ENCODE data around the gene KCTD19. TPM values are rescaled to one million over a fixed set of nuclear protein-coding genes. Genes with fewer than 3 reads are reported as not detected.

The KCTD19 gene
- total RNA-seq, 1 donor, result not detected

DNA sequence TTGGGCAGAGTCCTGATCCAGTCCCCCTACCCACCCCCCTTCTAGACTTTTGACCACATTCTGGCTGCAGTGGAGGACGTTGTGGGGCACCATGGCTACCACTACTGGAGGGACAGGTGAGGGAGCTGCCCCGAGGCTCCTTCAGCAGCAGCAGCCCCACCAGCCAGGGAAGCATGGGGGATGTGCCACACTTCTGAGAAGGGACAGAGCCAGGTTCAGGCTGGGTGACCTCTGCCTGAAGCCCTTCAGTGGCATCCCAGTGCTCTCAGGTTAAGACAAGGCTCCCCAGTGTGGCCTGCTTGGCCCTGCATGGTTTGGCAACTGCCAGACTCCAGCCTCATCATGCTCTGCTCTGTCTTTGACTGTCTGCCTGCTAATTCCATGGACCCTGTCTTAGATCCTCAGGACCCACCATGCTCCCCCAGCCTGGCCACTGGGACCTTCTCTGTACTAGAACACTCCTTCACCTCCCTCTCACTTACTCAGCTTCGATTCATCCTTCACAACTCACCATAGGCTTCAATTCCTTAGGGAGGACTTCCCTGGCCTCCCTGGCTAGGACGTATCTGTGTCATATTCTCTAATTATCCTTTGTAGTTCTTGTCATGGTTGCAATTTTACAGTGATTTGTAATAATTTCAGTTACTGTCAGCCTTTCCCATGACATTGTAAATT lies 68.9 kb downstream of the KCTD19 start:
- H3K4me3 ChIP-seq (ENCODE audit: low read depth, low read length), result no peak overlapping the region
- no peak for TF ChIP-seq CTCF (IDR thresholded peaks at IDR 0.05; ENCODE audit: insufficient read depth, low read length)
- no peak for DNase-seq (ENCODE audit: low read depth)

DNA sequence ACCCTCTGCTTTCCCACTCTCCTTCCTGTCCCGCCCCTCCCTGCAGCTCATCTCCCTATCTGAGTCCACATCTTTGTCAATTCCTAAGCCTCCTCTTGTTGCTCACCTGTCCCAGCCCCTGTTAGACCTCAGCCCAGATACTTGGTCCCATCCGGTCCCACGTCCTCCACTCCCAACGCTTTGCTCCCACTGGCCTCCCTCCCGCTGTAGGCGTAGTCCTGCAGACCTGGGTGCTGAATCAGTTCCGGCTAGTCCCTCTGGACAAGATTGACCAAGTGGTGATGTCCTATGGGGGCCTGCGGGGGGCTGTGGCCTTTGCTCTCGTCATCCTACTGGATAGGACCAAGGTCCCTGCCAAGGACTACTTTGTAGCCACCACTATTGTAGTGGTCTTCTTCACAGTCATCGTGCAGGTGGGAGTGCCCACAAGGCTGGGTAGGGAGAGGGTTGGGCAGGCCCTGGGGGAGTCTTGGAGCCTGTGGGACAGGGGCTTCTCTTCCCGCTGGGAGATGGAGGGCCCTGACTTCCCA lies 69.8 kb downstream of the KCTD19 start:
- TF ChIP-seq CTCF (IDR thresholded peaks at IDR 0.05; ENCODE audit: insufficient read depth, low read length), result no peak
- no peak overlapping the region for H3K4me3 ChIP-seq (ENCODE audit: low read depth, low read length)
- no peak for DNase-seq (ENCODE audit: low read depth)

- no peak overlapping the region for H3K4me3 ChIP-seq (ENCODE audit: low read depth, low read length)
- no peak for TF ChIP-seq CTCF (IDR thresholded peaks at IDR 0.05; ENCODE audit: insufficient read depth, low read length)
- no peak for DNase-seq (ENCODE audit: low read depth)
Observed at GRCh38 chr16:67255553-67256221, 70.9 kb downstream of the KCTD19 start.

DNA sequence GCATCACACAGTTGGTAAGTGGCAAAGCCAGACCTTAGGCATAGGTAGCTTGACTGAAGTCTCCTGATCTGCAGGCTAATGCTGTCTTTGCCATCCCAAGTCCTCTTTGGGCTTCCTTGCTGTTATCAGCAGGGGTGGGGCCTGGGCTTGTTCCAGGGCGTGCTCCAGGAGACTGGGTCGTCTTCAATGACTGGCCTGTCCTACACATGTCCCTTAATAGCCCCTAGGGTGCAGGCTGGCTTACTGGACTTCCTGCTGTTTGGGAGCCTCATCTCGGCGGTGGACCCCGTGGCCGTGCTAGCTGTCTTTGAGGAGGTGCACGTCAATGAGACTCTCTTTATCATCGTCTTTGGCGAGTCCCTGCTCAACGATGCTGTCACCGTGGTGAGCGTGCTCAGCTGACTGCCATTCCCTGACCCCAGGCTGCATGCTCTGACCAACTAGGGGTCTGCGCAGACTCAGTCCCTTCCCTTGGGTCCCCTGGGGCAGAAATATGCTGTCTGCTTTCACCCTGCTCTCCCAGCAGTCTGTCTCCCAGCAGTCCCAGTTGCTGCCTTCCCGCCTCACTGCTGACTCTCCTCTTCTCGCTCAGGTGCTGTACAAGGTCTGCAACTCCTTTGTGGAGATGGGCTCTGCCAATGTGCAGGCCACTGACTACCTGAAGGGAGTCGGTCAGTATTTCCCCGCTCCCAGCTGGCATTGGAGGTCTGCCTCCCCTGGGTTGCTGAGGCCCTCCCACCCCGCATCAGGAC lies 71.6 kb downstream of the KCTD19 start:
- DNase-seq (ENCODE audit: low read depth), result no peak
- H3K4me3 ChIP-seq (ENCODE audit: low read depth, low read length), result no peak overlapping the region
- TF ChIP-seq CTCF (IDR thresholded peaks at IDR 0.05; ENCODE audit: insufficient read depth, low read length), result no peak

- DNase-seq (ENCODE audit: low read depth), result no peak
- no peak for TF ChIP-seq CTCF (IDR thresholded peaks at IDR 0.05; ENCODE audit: insufficient read depth, low read length)
- H3K4me3 ChIP-seq (ENCODE audit: low read depth, low read length), result no peak overlapping the region
Observed at GRCh38 chr16:67252609-67253497, 73.7 kb downstream of the KCTD19 start.

DNA sequence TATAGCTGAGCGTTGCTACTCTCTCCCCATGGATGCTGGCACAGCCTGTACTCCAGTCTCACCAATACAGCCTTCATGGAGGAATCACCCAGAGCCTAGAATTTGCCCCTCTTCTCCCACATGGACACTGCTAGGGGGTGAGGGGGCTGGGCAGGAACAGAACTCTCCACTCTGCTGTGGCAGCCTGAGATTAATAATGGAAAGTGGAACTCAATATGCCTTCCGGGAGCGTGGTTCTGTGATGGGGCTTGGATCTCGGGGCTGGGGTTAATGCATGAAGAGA lies 76.6 kb downstream of the KCTD19 start:
- DNase-seq (ENCODE audit: low read depth), result no peak
- H3K4me3 ChIP-seq (ENCODE audit: low read depth, low read length), result no peak overlapping the region
- no peak for TF ChIP-seq CTCF (IDR thresholded peaks at IDR 0.05; ENCODE audit: insufficient read depth, low read length)
